ENCODE data around the gene C5AR2. TPM values are rescaled to one million over a fixed set of nuclear protein-coding genes. Genes with fewer than 3 reads are reported as not detected.
A peak's percentile ranks its signal among the peaks of the same experiment; 100 is the strongest.
"Not testable (repeated sequence)": the region's sequence is repeated elsewhere in the genome, so short reads cannot be mapped to it uniquely, and the experiment has no call there.

C5AR2 gene
- total RNA-seq, 1 experiment from 2014 or later = not detected

DNA sequence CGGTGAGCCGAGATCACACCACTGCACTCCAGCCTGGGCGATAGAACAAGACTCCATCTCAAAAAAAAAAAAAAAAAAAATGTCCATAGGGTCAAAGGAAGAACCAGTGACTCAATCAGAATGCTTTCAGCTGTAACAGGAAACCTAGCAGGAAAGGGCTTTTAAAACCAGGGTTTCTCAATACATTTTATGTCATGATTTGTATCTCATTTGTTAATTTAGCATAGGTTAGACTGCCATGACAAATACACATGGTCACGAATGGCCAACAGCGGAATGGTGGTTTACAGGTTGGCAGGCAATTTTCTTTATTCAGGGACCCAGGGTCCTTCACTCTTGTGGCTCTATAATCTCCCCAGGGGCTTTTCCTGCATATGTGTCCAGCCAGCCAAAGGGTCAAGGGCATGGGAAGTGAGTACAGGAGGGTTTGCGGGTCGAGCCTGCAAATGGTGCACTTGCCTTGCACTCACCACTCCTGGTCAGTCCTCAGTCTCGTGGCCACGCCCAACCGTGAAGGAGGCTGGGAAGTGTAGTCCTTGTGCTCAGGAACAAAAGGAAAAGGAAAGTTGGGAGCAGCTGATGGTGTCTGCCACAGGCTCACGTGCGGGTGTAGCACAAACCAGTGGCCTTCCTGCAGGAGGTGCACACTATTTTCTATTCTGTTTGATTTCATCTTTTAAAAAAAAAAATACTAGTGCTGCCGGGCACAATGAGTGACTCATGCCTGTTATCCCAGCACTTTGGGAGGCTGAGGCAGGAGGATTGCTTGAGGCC lies 32.0 kb downstream of the C5AR2 start:
- H3K27me3 ChIP-seq = no peaks in the 10 kb centered on the region
- H3K4me3 ChIP-seq = no peak overlapping the region
- no peak for DNase-seq
- H3K4me1 ChIP-seq = no peaks in the 10 kb centered on the region
- peaks cover 58% of the 10 kb centered on the region for H3K36me3 ChIP-seq
- H3K27ac ChIP-seq = no peak overlapping the region
- H3K9me3 ChIP-seq (replicated peaks) = no peaks in the 10 kb centered on the region

DNA sequence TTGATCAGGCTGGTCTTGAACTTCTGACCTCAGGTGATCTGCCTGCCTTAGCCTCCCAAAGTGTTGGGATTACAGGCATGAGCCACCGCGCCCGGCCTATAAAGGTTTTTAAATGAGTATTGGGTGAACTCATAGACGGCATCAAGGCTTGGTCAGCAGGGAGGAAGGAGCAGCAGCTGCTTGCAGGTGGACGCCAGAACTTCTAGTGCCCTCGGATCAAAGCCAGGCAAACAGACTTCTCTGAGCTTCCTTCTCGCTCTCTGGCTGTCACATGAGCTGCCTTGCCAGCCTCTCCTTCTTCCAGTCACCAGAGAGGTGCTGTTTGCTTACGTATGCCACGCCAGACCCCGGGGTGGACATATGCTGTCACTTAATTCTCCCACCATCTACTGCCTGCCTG lies 33.5 kb downstream of the C5AR2 start:
- peaks cover 55% of the 10 kb centered on the region for H3K36me3 ChIP-seq
- H3K27me3 ChIP-seq; H3K4me1 ChIP-seq; H3K9me3 ChIP-seq (replicated peaks); H3K4me3 ChIP-seq; DNase-seq; H3K27ac ChIP-seq: not testable (repeated sequence)

DNA sequence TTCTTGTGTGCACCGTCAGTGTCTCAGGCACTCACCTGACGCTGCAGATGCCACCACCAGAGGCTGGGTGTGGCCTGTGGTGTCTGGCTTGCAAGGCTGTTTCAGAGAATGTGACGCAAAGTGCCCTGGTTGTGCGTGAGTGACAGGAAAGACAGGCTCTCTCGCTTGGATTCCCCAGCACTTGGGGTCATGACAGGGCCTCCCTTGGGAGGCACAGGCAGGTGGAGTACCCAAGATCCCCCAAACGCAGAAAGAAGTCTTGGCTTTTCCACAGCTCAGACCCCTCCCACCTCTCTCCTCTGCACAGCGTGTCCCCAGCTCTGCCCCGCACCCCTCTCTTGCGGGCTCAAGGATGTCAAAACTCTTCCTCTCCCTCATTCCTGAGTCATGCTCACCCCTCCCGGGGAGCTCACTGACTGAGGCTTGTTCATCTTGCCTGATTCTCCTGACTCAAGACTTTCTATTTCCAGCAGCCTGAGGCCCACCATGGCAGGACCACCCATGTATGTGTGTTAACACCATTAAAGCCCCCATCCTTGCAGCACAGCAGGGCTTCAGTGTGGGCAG lies 38.2 kb downstream of the C5AR2 start:
- Histone ChIP-seq H3K27me3 (no peaks in the 10 kb centered on the region), H3K4me3 (no peak overlapping the region), H3K27ac (no peak overlapping the region), H3K9me3 (replicated peaks) (no peaks in the 10 kb centered on the region), H3K4me1 (no peaks in the 10 kb centered on the region; the same call in 1 of the 2 replicates), H3K36me3 (peaks cover 46% of the 10 kb centered on the region)
- DNase-seq = peak; percentile 63 to 67

DNA sequence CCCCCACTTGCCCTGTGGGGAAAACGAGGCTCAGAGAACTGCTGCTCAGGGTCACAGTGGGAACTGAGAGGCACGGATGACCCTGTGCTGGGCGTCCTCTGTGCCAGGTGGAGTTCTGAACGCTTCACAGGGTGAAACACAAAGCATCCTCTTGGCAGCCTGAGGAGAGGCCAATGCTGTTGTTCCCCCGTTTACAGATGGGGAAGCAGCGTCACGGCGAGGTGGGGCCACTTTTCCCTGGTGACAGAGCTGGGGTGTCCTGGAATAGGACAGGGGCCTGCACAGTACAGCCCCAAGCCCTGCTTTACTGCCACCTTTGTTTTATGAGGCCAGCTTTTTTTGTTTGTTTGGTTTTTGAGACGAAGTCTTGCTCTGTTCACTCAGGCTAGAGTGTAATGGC lies 39.3 kb downstream of the C5AR2 start:
- Histone ChIP-seq H3K27me3 (no peaks in the 10 kb centered on the region), H3K4me1 (no peaks in the 10 kb centered on the region; the same call in 1 of the 2 replicates), H3K36me3 (peaks cover 45% of the 10 kb centered on the region)

DNA sequence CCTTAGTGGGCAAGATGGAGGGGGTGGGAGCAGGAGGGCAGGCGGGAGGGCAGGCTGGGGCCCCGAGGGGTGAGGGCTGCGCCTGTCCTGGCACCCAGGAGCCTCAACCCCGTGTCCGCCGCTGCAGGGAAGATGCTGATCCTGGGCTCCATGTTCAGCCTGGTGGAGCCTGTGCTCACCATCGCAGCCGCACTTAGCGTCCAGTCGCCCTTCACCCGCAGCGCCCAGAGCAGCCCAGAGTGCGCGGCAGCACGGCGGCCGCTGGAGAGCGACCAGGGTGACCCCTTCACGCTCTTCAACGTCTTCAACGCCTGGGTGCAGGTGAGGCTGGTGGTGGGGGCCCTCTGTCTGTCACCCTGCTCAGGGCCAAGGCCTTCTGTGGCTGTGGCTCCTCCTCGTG lies 40.6 kb downstream of the C5AR2 start:
- H3K4me1 ChIP-seq = no peaks in the 10 kb centered on the region; the same call in 1 of the 2 replicates
- no peak overlapping the region for H3K27ac ChIP-seq
- no peaks in the 10 kb centered on the region for H3K27me3 ChIP-seq
- DNase-seq = no peak
- no peak overlapping the region for H3K4me3 ChIP-seq
- peaks cover 48% of the 10 kb centered on the region for H3K36me3 ChIP-seq
- H3K9me3 ChIP-seq (replicated peaks) = no peaks in the 10 kb centered on the region

More for the DNA sequence above, 39.3 kb downstream of the C5AR2 start:
- H3K27ac ChIP-seq = no peak overlapping the region
- no peak for DNase-seq
- no peaks in the 10 kb centered on the region for H3K9me3 ChIP-seq (replicated peaks)
- H3K4me3 ChIP-seq = no peak overlapping the region

DNA sequence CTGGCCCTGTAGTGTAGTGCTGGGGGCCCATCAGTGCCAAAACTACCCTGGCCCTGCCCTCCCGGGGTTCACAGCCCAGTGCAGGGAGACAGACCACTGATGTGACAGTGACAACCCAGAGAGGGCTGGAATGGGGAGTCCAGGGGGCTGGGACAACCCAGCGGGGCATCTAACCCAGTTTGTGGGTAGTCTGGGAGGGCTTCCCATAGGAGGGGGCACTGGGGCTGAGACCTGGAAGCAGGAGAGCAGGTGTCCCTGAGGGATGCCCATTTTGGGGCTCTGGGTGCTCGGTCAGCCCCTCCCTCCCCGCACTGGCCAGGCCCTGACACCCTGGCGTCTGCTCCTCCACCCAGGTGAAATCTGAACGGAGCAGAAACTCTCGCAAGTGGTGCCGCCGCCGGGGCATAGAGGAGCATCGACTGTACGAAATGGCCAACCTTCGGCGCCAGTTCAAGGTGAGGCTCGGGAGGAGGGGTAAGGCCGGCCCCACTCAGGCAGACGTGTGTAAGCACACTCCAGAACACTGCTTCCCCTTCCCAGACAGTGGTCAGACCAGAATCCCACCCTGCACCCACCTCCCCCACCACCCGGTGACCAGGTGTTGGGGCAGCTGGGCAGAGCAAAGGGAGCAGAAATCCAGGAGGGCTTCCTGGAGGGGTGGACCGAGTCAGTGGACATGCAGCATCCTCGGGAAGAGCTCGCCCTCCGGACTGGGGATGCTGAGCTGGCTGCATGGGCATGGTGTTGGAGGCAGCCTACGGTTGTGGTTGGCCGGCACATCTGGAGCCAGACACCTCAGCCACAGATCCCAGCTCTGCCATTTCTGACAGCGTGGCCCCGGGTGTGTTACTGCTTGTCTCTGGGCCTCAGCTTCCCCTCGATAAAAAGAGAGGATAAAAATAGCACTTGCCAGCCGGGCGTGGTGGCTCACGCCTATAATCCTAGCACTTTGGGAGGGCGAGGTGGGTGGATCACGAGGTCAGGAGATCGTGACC lies 41.6 kb downstream of the C5AR2 start:
- Histone ChIP-seq H3K4me3 (no peak overlapping the region), H3K27ac (no peak overlapping the region), H3K4me1 (no peaks in the 10 kb centered on the region; the same call in 1 of the 2 replicates), H3K27me3 (no peaks in the 10 kb centered on the region), H3K9me3 (replicated peaks) (no peaks in the 10 kb centered on the region), H3K36me3 (peaks cover 48% of the 10 kb centered on the region)
- no peak for DNase-seq

DNA sequence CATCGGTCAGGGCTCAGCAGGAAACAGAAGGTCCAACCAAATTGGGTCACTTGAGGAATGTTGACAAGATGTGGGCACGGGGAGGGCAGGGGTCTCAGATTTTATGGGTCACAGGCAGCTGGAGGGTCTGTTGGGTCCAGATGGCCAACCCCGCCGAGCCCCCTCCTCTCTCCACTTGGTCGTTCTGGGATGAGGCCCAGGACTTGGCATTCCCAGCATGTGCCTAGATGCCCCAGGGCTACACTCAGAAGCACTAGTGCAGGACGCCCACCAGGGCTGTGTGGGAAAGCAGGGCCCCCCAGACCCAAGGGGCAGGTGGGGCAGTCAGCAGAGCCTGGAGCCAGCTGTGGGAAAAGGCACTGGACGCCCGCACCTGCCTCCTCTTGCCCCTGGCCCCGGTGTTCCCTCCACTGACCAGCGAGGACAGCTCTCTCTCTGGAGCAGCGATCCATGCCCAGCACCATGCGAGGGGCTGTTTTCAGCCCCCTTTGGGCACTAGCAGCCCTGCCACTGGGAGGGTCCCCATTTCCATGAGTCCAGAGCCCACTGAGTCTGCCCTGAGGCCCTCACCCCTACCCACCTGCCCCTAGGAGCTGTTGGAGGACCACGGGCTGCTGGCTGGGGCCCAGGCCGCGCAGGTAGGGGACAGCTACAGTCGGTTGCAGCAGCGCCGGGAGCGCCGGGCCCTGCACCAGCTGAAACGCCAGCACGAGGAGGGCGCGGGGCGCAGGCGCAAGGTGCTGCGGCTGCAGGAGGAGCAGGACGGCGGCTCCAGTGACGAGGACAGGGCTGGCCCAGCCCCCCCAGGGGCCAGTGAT lies 43.1 kb downstream of the C5AR2 start:
- Histone ChIP-seq H3K36me3 (peaks cover 40% of the 10 kb centered on the region), H3K4me1 (no peaks in the 10 kb centered on the region; the same call in 1 of the 2 replicates), H3K27ac (no peak overlapping the region), H3K9me3 (replicated peaks) (no peaks in the 10 kb centered on the region), H3K4me3 (no peak overlapping the region), H3K27me3 (no peaks in the 10 kb centered on the region)
- DNase-seq = no peak

DNA sequence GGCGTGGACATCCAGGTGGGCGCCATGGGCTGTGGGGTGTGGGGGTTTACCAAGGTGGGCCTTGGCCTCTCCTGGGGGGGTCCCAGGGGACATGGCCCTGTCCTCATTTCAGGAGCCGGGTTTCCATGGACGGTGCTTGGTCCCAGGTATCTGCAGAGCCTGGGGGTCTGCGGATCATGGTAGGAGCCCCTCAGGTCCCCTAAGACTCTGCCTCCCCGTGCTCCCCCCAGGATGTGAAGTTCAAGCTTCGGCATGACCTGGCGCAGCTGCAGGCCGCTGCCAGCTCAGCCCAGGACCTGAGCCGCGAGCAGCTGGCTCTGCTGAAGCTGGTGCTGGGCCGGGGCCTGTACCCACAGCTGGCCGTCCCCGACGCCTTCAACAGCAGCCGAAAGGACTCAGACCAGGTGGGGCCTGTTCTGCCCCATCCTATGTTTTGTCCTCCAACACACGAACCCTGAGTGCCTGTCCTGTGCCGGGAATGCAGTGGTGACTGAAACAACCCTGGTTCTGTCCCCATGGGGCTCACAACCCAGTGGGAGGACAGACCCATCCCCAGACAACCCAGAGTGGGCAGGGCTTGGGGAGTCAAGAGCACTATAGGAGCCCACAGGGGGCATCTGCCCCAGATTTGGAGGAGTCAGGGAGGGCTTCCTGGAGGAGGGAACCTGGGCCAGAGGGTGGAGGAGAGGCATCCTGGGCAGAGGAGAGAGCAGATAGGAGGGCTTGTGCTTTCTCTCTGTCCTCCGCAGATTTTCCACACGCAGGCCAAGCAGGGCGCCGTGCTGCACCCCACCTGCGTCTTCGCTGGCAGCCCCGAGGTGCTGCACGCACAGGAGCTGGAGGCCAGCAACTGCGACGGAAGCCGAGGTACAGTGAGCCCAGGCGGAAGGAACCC lies 44.0 kb downstream of the C5AR2 start:
- H3K9me3 ChIP-seq (replicated peaks) = no peaks in the 10 kb centered on the region
- H3K27me3 ChIP-seq = no peaks in the 10 kb centered on the region
- H3K4me1 ChIP-seq = no peaks in the 10 kb centered on the region
- H3K36me3 ChIP-seq = peaks cover 43% of the 10 kb centered on the region
- DNase-seq = no peak
- no peak overlapping the region for H3K27ac ChIP-seq
- H3K4me3 ChIP-seq = no peak overlapping the region

DNA sequence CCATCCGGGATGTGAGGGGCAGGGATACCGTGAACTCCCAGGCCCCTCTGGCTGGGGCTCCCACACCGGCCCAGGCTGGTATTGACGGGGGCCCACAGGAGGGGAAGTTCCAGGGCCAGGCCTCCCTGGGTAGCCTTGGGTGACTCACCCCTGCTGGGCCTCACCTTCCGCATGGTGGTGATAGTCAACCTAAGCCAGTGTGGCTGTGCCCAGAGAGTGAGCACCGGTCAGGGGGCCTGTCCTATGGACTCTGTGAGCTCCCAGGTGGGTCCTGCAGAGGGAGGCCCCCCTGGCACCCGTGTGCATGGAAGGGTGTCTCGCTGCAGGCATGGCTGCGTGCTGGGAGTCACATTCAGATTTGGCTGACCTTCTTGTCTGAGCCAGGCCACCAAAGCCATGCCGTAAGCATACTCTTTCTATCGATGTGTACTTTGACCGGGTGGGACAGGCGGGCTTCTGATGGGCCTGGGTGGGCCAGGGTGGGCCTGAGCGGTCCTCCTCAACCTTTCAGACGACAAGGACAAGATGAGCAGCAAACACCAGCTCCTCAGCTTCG lies 44.7 kb downstream of the C5AR2 start:
- no peak overlapping the region for H3K27ac ChIP-seq
- H3K9me3 ChIP-seq (replicated peaks) = no peaks in the 10 kb centered on the region
- no peaks in the 10 kb centered on the region for H3K4me1 ChIP-seq
- no peaks in the 10 kb centered on the region for H3K27me3 ChIP-seq
- no peak for DNase-seq
- peaks cover 43% of the 10 kb centered on the region for H3K36me3 ChIP-seq
- H3K4me3 ChIP-seq = no peak overlapping the region

DNA sequence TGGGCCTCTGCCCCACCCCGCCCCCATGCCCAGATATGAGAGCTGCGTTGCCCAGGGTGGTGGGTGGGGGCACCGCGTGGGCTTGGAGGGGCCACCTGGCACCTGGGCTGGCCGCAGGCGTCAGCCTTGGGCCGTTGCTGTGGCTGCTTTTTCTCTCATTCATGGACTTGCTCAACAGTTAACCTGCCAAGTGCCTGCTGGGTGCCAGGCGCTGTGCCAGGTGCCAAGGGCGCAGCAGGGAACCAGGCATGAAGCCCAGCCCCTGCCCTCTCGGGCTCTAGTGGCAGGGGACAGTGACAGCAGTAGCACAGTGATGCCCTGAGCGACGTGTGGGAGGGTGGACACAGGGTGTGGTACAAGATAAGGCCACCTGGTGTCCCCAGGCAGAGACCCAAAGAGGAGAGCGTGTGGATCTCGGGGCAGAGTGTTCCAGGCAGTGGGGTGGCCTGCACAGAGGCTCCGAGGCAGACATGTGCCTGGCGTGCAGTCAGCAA lies 45.3 kb downstream of the C5AR2 start:
- Histone ChIP-seq H3K4me3 (no peak overlapping the region), H3K4me1 (no peaks in the 10 kb centered on the region), H3K9me3 (replicated peaks) (no peaks in the 10 kb centered on the region), H3K27me3 (no peaks in the 10 kb centered on the region), H3K27ac (no peak overlapping the region), H3K36me3 (peaks cover 46% of the 10 kb centered on the region)
- DNase-seq = no peak

DNA sequence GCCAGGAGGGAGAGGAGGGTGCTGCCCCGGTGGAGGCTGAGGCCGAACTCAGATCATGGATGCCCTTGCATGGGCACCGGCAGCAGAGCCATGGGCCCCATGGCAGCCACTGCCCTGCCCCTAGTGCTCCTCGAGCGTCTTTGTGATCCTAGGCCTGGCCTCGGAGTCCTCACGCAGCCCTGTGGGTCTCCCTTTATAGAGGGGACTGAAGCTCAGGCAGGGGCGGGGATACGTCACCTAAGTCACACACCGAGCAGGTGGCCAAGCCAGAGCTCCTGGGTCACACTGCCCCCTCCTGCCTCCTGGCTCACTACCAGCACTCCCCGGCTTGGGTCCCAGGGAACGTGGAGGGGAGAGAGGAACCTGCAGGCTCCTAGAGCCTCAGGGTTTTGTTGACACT lies 45.8 kb downstream of the C5AR2 start:
- Histone ChIP-seq H3K4me1 (no peaks in the 10 kb centered on the region), H3K27me3 (no peaks in the 10 kb centered on the region), H3K9me3 (replicated peaks) (no peaks in the 10 kb centered on the region), H3K27ac (no peak overlapping the region), H3K36me3 (peaks cover 44% of the 10 kb centered on the region), H3K4me3 (no peak overlapping the region)
- DNase-seq = no peak

DNA sequence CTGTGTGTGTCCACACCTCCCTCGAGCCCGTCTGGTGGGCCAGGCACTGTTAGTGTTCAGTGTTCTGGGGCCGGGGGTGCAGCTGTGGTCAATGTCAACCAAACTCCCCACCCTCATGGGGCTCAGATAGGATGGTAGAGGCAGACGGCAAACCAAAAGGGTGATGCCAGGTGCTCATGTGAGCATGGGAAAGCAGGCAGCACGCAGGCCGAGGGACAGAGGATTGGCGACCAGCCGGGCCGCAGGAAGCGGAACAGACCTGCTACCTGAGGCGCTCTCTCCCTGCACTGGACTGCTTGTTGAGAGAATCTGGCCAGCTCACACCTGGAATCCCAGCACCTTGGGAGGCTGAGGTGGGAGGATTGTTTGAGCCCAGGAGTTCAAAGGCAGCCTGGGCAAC lies 46.3 kb downstream of the C5AR2 start:
- no peaks in the 10 kb centered on the region for H3K27me3 ChIP-seq
- H3K27ac ChIP-seq = no peak overlapping the region
- H3K4me1 ChIP-seq = no peaks in the 10 kb centered on the region
- no peak overlapping the region for H3K4me3 ChIP-seq
- H3K9me3 ChIP-seq (replicated peaks) = no peaks in the 10 kb centered on the region
- H3K36me3 ChIP-seq = peaks cover 40% of the 10 kb centered on the region
- DNase-seq = no peak

DNA sequence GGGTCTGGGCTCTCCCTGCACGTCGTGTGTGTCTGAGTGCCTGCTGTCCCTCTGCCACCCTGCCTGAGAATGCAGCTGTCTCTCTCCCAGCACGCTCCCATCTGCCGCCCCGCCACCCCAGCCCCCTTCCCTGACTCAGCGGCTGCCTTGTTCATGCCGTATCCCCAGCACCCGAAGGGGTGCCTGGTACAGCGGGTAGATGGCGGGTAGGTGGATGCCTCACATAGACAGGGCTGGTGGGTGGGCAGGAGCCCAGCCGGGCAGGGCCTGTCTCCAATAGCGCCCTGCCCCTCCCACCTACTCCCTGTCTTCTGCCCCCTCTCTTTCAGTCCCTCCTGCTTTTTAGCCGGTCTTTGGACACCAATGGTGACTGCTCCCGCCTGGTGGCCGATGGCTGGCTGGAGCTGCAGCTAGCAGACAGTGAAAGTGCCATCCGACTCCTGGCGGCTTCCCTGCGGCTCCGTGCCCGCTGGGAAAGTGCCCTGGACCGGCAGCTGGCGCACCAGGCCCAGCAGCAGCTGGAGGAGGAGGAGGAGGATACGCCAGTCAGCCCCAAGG lies 47.5 kb downstream of the C5AR2 start:
- Histone ChIP-seq H3K4me3 (no peak overlapping the region), H3K27ac (no peak overlapping the region), H3K36me3 (peaks cover 32% of the 10 kb centered on the region)

More for the DNA sequence above, 47.5 kb downstream of the C5AR2 start:
- DNase-seq = no peak
- Histone ChIP-seq H3K27me3 (no peaks in the 10 kb centered on the region), H3K4me1 (no peaks in the 10 kb centered on the region), H3K9me3 (replicated peaks) (no peaks in the 10 kb centered on the region)

Data from SJCRH30 (cell line).